ENCODE data around the gene LRRC1. TPM values are rescaled to one million over a fixed set of nuclear protein-coding genes. Genes with fewer than 3 reads are reported as not detected.

LRRC1 gene
- total and polyA plus RNA-seq, 2 donors: 21.6 to 21.7 TPM

DNA sequence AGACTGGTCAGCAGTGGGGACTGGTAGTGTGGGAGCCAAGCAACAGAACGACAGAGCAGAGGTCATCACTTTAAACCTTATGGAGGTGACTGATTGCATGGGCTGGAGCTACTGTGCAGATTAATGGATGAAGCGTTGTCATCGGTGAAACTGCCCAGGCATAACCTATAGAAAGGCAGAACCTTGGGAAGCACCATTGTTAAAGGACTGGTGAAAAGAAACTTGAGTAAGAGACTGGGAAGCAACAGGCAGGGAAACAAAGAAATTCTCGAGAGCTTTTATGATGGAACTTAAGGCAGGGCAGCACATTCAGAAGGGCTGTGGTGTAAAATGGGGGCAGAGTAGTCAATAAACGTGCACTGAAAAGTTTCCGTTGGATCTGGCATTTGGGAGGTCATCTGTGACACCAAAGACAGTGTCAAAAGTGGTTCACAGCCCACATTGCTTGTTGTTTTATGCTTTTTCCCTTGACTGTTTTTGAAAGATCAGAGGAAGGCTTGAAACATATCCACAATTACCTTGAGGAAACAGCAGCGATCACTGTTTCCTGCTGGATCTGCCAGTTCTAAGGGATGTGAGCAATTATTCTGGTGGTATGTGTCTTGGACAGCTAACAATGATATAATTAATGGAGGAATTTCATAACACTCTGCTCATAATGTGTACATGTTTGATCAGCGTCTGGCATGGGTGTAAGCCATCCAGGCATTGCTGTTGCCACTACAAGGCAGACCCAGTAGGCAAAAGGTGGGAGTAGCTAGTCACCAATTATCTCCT is 62.7 kb downstream of the LRRC1 start:
- WGBS: 84% methylated on average over 8 of the region's 8 CpGs
- Histone ChIP-seq H3K36me3 (ENCODE audit: control insufficient read depth in 2 of 2, insufficient read depth in 2 of 2, low read length in 1 of 2) (no peaks in the 10 kb centered on the region), H3K4me1 (ENCODE audit: control insufficient read depth in 2 of 2, insufficient read depth in 2 of 2, low read length in 2 of 2) (peaks cover 0 to 3% of the 10 kb centered on the region in 2 donors), H3K27me3 (ENCODE audit: control insufficient read depth in 2 of 2, insufficient read depth in 1 of 2, low read length in 1 of 2) (no peaks in the 10 kb centered on the region), H3K4me3 (ENCODE audit: low read length in 2 of 2) (no peak overlapping the region), H3K9me3 (ENCODE audit: control insufficient read depth in 2 of 2, insufficient read depth in 1 of 2, low read length in 1 of 2) (no peaks in the 10 kb centered on the region), H3K27ac (ENCODE audit: low read depth in 1 of 2, low read length in 1 of 2) (no peak overlapping the region)
- DNase-seq (ENCODE audit: low read depth in 6 of 9, low spot score in 9 of 9): no peak

DNA sequence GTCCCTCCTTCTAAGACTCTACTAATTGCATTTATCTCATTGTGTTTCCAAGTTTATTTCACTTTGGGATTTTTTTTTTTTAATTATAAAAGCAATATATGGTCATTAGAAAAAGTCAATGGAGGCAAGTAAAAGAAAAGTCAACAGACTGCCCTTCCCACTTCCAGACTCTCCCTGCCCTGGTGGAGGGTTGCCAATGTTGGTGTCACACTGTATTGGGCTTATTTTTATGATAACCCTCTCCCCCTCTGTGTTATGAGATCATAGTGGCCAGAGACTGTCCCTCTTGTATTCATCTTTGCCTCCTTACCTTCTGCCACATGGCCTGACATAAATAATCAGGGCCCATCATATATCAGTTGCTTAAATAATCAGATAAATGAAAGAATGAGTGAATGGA is 63.4 kb downstream of the LRRC1 start:
- Histone ChIP-seq H3K27ac (ENCODE audit: low read depth in 1 of 2, low read length in 1 of 2) (no peak overlapping the region), H3K4me3 (ENCODE audit: low read length in 2 of 2) (no peak overlapping the region), H3K27me3 (ENCODE audit: control insufficient read depth in 2 of 2, insufficient read depth in 1 of 2, low read length in 1 of 2) (no peaks in the 10 kb centered on the region), H3K9me3 (ENCODE audit: control insufficient read depth in 2 of 2, insufficient read depth in 1 of 2, low read length in 1 of 2) (no peaks in the 10 kb centered on the region), H3K4me1 (ENCODE audit: control insufficient read depth in 2 of 2, insufficient read depth in 2 of 2, low read length in 2 of 2) (peaks cover 0 to 3% of the 10 kb centered on the region in 2 donors), H3K36me3 (ENCODE audit: control insufficient read depth in 2 of 2, insufficient read depth in 2 of 2, low read length in 1 of 2) (no peaks in the 10 kb centered on the region)
- DNase-seq (ENCODE audit: low read depth in 6 of 9, low spot score in 9 of 9): no peak

GRCh38 chr6:53858913-53859312 is 64.1 kb downstream of the LRRC1 start:
- Histone ChIP-seq H3K4me3 (ENCODE audit: low read length in 2 of 2) (no peak overlapping the region), H3K9me3 (ENCODE audit: control insufficient read depth in 2 of 2, insufficient read depth in 1 of 2, low read length in 1 of 2) (no peaks in the 10 kb centered on the region), H3K36me3 (ENCODE audit: control insufficient read depth in 2 of 2, insufficient read depth in 2 of 2, low read length in 1 of 2) (no peaks in the 10 kb centered on the region), H3K4me1 (ENCODE audit: control insufficient read depth in 2 of 2, insufficient read depth in 2 of 2, low read length in 2 of 2) (peaks cover 0 to 3% of the 10 kb centered on the region in 2 donors), H3K27ac (ENCODE audit: low read depth in 1 of 2, low read length in 1 of 2) (no peak overlapping the region), H3K27me3 (ENCODE audit: control insufficient read depth in 2 of 2, insufficient read depth in 1 of 2, low read length in 1 of 2) (no peaks in the 10 kb centered on the region)
- 81% methylated on average over 3 of the region's 3 CpGs for WGBS
- no peak for DNase-seq (ENCODE audit: low read depth in 6 of 9, low spot score in 9 of 9)

GRCh38 chr6:53860511-53860910 is 65.7 kb downstream of the LRRC1 start:
- 98% methylated on average over 2 of the region's 2 CpGs for WGBS
- H3K27ac ChIP-seq (ENCODE audit: low read depth in 1 of 2, low read length in 1 of 2): no peak overlapping the region
- peaks cover 0 to 2% of the 10 kb centered on the region in 2 donors for H3K9me3 ChIP-seq (ENCODE audit: control insufficient read depth in 2 of 2, insufficient read depth in 1 of 2, low read length in 1 of 2)

DNA sequence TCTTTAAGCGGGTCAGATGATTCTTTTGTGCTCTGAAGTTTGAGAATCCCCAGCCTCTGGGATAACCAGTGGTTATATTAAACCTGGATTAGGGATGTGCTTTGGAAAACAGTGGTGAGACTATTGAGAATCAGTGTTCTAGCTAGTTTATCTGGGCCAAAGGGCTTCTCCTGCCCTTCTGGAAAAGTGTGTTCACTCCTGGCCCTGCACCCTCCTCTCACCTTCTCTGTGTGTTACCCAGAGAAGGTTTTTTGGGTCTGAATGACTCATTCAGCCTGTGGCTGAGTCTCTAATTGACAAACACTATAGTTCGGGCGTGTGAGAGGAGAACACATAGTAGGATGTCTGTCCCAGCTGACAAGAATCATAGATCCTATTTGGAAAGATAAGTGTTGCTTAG is 66.7 kb downstream of the LRRC1 start:
- WGBS: 96% methylated on average over 3 of the region's 3 CpGs
- Histone ChIP-seq H3K4me3 (ENCODE audit: low read length in 2 of 2) (no peak overlapping the region), H3K4me1 (ENCODE audit: control insufficient read depth in 2 of 2, insufficient read depth in 2 of 2, low read length in 2 of 2) (no peaks in the 10 kb centered on the region), H3K36me3 (ENCODE audit: control insufficient read depth in 2 of 2, insufficient read depth in 2 of 2, low read length in 1 of 2) (peaks cover 0 to 3% of the 10 kb centered on the region in 2 donors), H3K9me3 (ENCODE audit: control insufficient read depth in 2 of 2, insufficient read depth in 1 of 2, low read length in 1 of 2) (peaks cover 0 to 2% of the 10 kb centered on the region in 2 donors), H3K27me3 (ENCODE audit: control insufficient read depth in 2 of 2, insufficient read depth in 1 of 2, low read length in 1 of 2) (no peaks in the 10 kb centered on the region), H3K27ac (ENCODE audit: low read depth in 1 of 2, low read length in 1 of 2) (no peak overlapping the region)
- no peak for DNase-seq (ENCODE audit: low read depth in 6 of 9, low spot score in 9 of 9)

More at GRCh38 chr6:53860511-53860910, 65.7 kb downstream of the LRRC1 start:
- Histone ChIP-seq H3K27me3 (ENCODE audit: control insufficient read depth in 2 of 2, insufficient read depth in 1 of 2, low read length in 1 of 2) (no peaks in the 10 kb centered on the region), H3K36me3 (ENCODE audit: control insufficient read depth in 2 of 2, insufficient read depth in 2 of 2, low read length in 1 of 2) (peaks cover 0 to 3% of the 10 kb centered on the region in 2 donors), H3K4me1 (ENCODE audit: control insufficient read depth in 2 of 2, insufficient read depth in 2 of 2, low read length in 2 of 2) (no peaks in the 10 kb centered on the region), H3K4me3 (ENCODE audit: low read length in 2 of 2) (no peak overlapping the region)
- DNase-seq (ENCODE audit: low read depth in 6 of 9, low spot score in 9 of 9): no peak

DNA sequence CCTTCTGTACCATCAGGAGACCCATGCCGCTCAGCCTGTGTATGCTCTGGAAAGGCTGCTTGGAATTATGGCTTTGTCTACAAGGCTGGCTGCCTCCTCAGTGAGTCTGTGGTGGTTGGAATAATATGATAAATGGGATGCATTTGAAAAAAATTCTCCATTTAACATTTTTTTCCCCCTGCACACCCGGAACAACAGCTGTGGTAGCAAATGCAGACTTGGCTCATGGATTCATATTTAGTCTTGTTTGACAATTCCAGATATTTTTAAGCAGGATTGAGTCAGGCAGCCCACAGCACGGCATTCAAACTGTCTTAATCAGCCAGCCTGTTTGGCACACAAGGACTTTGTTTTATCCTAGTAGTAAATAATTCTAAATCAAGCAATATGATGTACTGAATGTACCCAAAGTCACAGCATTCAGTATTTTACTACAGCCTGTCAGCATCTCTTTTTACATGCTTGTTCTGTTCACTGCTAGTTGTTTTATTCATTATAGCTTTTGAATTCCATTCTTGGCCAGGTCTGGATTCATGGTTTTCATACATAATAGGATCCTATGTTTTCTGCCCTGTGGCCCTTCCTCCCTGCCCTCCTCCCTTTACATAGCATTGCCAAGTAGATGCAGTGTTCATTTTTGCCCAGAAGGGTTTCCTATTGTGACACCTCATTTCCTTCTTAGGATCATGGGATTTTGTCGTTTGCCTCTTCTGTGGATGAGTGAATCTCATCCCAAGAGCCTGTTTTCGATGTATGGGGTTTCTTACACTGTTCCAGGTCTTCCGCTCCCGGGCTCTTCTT is 68.1 kb downstream of the LRRC1 start:
- no peaks in the 10 kb centered on the region for H3K27me3 ChIP-seq (ENCODE audit: control insufficient read depth in 2 of 2, insufficient read depth in 1 of 2, low read length in 1 of 2)
- H3K36me3 ChIP-seq (ENCODE audit: control insufficient read depth in 2 of 2, insufficient read depth in 2 of 2, low read length in 1 of 2): peaks cover 0 to 3% of the 10 kb centered on the region in 2 donors
- no peaks in the 10 kb centered on the region for H3K4me1 ChIP-seq (ENCODE audit: control insufficient read depth in 2 of 2, insufficient read depth in 2 of 2, low read length in 2 of 2)
- H3K9me3 ChIP-seq (ENCODE audit: control insufficient read depth in 2 of 2, insufficient read depth in 1 of 2, low read length in 1 of 2): peaks cover 0 to 2% of the 10 kb centered on the region in 2 donors
- H3K4me3 ChIP-seq (ENCODE audit: low read length in 2 of 2): no peak overlapping the region
- H3K27ac ChIP-seq (ENCODE audit: low read depth in 1 of 2, low read length in 1 of 2): no peak overlapping the region
- 96% methylated on average over 7 of the region's 7 CpGs for WGBS
- no peak for DNase-seq (ENCODE audit: low read depth in 6 of 9, low spot score in 9 of 9)

DNA sequence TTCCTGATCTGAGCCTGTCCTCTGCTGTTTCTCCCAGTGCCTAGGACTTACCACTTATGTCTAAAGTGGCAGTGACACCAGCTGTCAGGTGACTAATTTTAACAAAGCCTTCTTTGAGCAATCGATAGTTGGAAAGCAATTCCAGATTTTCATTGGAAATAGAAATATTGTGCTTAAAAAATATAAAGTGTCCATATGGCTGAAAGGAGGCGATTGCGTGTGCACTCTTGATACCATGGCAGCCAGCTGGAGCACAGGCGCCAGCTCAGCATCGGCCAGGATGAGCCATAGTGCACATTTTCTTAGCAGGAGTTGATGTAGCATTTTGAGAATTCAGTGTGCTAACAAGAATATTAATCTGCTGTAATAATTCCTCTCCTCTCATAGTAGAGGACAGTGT is 70.0 kb downstream of the LRRC1 start:
- Histone ChIP-seq H3K27ac (ENCODE audit: low read depth in 1 of 2, low read length in 1 of 2) (no peak overlapping the region), H3K27me3 (ENCODE audit: control insufficient read depth in 2 of 2, insufficient read depth in 1 of 2, low read length in 1 of 2) (no peaks in the 10 kb centered on the region), H3K4me3 (ENCODE audit: low read length in 2 of 2) (no peak overlapping the region), H3K4me1 (ENCODE audit: control insufficient read depth in 2 of 2, insufficient read depth in 2 of 2, low read length in 2 of 2) (no peaks in the 10 kb centered on the region), H3K36me3 (ENCODE audit: control insufficient read depth in 2 of 2, insufficient read depth in 2 of 2, low read length in 1 of 2) (peaks cover 0 to 3% of the 10 kb centered on the region in 2 donors), H3K9me3 (ENCODE audit: control insufficient read depth in 2 of 2, insufficient read depth in 1 of 2, low read length in 1 of 2) (peaks cover 0 to 2% of the 10 kb centered on the region in 2 donors)
- 97% methylated on average over 5 of the region's 5 CpGs for WGBS
- DNase-seq (ENCODE audit: low read depth in 6 of 9, low spot score in 9 of 9): no peak

- DNase-seq (ENCODE audit: low read depth in 6 of 9, low spot score in 9 of 9): no peak
- Histone ChIP-seq H3K27ac (ENCODE audit: low read depth in 1 of 2, low read length in 1 of 2) (no peak overlapping the region), H3K4me3 (ENCODE audit: low read length in 2 of 2) (no peak overlapping the region), H3K27me3 (ENCODE audit: control insufficient read depth in 2 of 2, insufficient read depth in 1 of 2, low read length in 1 of 2) (no peaks in the 10 kb centered on the region), H3K9me3 (ENCODE audit: control insufficient read depth in 2 of 2, insufficient read depth in 1 of 2, low read length in 1 of 2) (peaks cover 0 to 2% of the 10 kb centered on the region in 2 donors), H3K4me1 (ENCODE audit: control insufficient read depth in 2 of 2, insufficient read depth in 2 of 2, low read length in 2 of 2) (no peaks in the 10 kb centered on the region), H3K36me3 (ENCODE audit: control insufficient read depth in 2 of 2, insufficient read depth in 2 of 2, low read length in 1 of 2) (peaks cover 0 to 3% of the 10 kb centered on the region in 2 donors)
- WGBS: 95% methylated on average over 4 of the region's 4 CpGs
Observed at GRCh38 chr6:53866226-53866625, 71.4 kb downstream of the LRRC1 start.

DNA sequence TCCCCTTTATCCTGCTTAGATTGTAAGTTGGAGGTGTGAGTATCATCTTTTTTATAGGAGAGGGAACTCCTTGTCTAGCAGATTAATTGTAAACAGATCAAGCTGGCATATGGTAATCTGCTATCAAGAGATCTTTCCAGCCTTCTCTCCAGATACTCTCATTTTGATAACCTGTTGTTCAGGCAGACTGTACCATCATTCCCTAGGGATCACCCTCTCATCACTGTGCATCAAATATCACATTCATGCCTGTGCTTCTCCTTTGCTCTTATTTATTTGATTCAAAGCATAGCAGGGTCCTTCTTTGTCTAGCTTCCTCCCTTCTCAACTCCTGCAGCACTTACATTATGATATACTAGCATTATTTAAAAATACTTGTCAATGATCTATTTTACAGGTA is 73.8 kb downstream of the LRRC1 start:
- Histone ChIP-seq H3K4me1 (ENCODE audit: control insufficient read depth in 2 of 2, insufficient read depth in 2 of 2, low read length in 2 of 2) (no peaks in the 10 kb centered on the region), H3K36me3 (ENCODE audit: control insufficient read depth in 2 of 2, insufficient read depth in 2 of 2, low read length in 1 of 2) (peaks cover 0 to 3% of the 10 kb centered on the region in 2 donors), H3K27ac (ENCODE audit: low read depth in 1 of 2, low read length in 1 of 2) (no peak overlapping the region), H3K4me3 (ENCODE audit: low read length in 2 of 2) (no peak overlapping the region), H3K27me3 (ENCODE audit: control insufficient read depth in 2 of 2, insufficient read depth in 1 of 2, low read length in 1 of 2) (no peaks in the 10 kb centered on the region), H3K9me3 (ENCODE audit: control insufficient read depth in 2 of 2, insufficient read depth in 1 of 2, low read length in 1 of 2) (peaks cover 0 to 9% of the 10 kb centered on the region in 2 donors)
- DNase-seq (ENCODE audit: low read depth in 6 of 9, low spot score in 9 of 9): no peak

Measured in thymus (tissue), 11 donors.